ENCODE results near the gene TDRD1. TPM values are rescaled to one million over a fixed set of nuclear protein-coding genes. Genes with fewer than 3 reads are reported as not detected.

TDRD1 gene
- total and polyA plus RNA-seq, 9 of the 15 experiments (the other 6 are each of a cell fraction or from before 2014, with no cell fraction given): not detected

GRCh38 chr10:114195079-114195478, 15.9 kb downstream of the TDRD1 start:
- H3K4me1 ChIP-seq (replicated peaks in 1 of 2; ENCODE audit: control insufficient read depth in 2 of 2, insufficient read depth in 2 of 2, low read length in 2 of 2): no peaks in the 10 kb centered on the region
- H3K9me1 ChIP-seq (ENCODE audit: control insufficient read depth, insufficient read depth, low read length): no peaks in the 10 kb centered on the region
- H4K20me1 ChIP-seq (replicated peaks; ENCODE audit: control insufficient read depth, insufficient read depth, low read length): no peaks in the 10 kb centered on the region
- intact Hi-C loops (cut with micrococcal nuclease) (no loop called here), in situ Hi-C loops (cut with MboI) (no loop called here)
- no peak overlapping the region for H3K9ac ChIP-seq (ENCODE audit: insufficient read depth in 1 of 2, low read depth in 2 of 2, low read length in 2 of 2)
- H3K4me3 ChIP-seq: no peak overlapping the region
- H3K4me2 ChIP-seq (ENCODE audit: insufficient read depth, low read length): no peak overlapping the region
- no peak for ATAC-seq
- no peaks in the 10 kb centered on the region for H3K36me3 ChIP-seq (ENCODE audit: control insufficient read depth, insufficient read depth, low read length)
- H2AFZ ChIP-seq (ENCODE audit: low read depth, low read length): no peak overlapping the region
- no peak for DNase-seq (ENCODE audit: extremely low read depth in 1 of 4, low spot score in 3 of 4)
- no peak overlapping the region for H3K27ac ChIP-seq (ENCODE audit: extremely low read depth, low read depth, low read length)
- H3K27me3 ChIP-seq (ENCODE audit: control insufficient read depth in 2 of 2, insufficient read depth in 2 of 2, low read length in 2 of 2): peaks cover 0 to 15% of the 10 kb centered on the region in 2 experiments; a peak in 2 of 5 replicates
- WGBS (ENCODE audit: insufficient coverage, low coverage, missing lambda C conversion rate): 0% methylated on average over 2 of the region's 2 CpGs
- POLR2A ChIA-PET: no interaction called here
- CTCF ChIA-PET (ENCODE audit: low intra/inter-chr PET ratio): no interaction called here
- TF ChIP-seq THRA (IDR thresholded peaks at IDR 0.05) (no peak), ZNF436 (CRISPR knock-in tag; IDR thresholded peaks at IDR 0.05) (no peak), TAL1 (IDR thresholded peaks at IDR 0.05) (no peak), EHMT2 (IDR thresholded peaks at IDR 0.05) (no peak), NFYB (IDR thresholded peaks at IDR 0.05; ENCODE audit: extremely low read depth, insufficient read length) (no peak), USF1 (CRISPR knock-in tag; IDR thresholded peaks at IDR 0.05) (no peak), STAT5B (CRISPR knock-in tag; IDR thresholded peaks at IDR 0.05) (no peak), ZBTB7A (IDR thresholded peaks at IDR 0.05; ENCODE audit: borderline replicate concordance, control insufficient read depth, low read depth, low read length) (no peak), ZNF12 (CRISPR knock-in tag; IDR thresholded peaks at IDR 0.05) (no peak)
- no peaks in the 10 kb centered on the region for H3K79me2 ChIP-seq (ENCODE audit: control insufficient read depth, insufficient read depth, low read length)
- H3K9me3 ChIP-seq (replicated peaks; ENCODE audit: control insufficient read depth, insufficient read depth, low read depth, low read length): no peaks in the 10 kb centered on the region
- no TSS peak for BruUV-seq (replicated peaks)
- FAIRE-seq: no peak
